GM12872 (cell line): ENCODE results near the gene ZNF526.

Experiments used
- TF ChIP-seq, protein P1 (sequence below): IDR thresholded peaks from 3 replicates; pipeline ENCODE4 v1.5.1; 2011; ENCODE audit warnings: low read depth, mild to moderate bottlenecking, low read length, moderate library complexity; ENCODE audit not compliant: insufficient read depth

ZNF526 gene

DNA sequence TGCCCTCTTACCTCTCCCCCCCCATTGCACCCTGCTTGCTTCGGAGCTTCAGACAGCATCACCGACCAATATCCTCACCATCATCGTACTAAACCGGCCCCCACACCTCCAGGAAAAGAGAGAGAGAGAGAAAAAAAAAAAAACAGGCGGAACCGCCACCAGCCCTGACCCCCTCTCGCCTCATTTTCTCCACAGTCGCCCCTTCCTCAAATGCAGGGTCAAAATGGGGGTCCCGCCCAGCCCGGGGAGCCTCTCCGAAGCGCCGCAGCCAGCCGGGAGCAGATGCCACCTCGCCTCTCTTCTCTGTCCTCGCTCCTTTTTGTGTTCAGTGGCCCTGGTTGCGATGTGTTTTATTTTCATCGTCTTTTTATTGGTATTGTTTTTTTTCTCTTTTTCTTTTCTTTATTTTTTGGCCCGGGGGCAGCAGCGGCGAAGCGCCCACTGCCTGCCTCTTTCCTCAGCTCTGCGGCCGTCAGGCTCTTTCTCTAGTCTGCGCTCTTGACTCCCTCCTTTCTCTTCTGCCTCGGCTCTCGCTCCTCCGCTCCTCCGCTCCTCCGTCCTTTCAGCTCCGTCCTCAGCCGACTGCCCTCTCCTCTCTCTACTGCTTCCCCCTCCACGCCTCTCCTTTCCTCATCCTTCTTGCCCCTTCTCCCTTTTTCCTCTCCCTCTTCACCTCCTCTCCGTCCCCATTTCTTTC lies 44.0 kb upstream of the ZNF526 start:
- TF ChIP-seq, protein P1, sequence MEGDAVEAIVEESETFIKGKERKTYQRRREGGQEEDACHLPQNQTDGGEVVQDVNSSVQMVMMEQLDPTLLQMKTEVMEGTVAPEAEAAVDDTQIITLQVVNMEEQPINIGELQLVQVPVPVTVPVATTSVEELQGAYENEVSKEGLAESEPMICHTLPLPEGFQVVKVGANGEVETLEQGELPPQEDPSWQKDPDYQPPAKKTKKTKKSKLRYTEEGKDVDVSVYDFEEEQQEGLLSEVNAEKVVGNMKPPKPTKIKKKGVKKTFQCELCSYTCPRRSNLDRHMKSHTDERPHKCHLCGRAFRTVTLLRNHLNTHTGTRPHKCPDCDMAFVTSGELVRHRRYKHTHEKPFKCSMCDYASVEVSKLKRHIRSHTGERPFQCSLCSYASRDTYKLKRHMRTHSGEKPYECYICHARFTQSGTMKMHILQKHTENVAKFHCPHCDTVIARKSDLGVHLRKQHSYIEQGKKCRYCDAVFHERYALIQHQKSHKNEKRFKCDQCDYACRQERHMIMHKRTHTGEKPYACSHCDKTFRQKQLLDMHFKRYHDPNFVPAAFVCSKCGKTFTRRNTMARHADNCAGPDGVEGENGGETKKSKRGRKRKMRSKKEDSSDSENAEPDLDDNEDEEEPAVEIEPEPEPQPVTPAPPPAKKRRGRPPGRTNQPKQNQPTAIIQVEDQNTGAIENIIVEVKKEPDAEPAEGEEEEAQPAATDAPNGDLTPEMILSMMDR = no peak

- TF ChIP-seq, protein P1 = no peak
Measured at GRCh38 chr19:42176649-42176989, 43.5 kb upstream of the ZNF526 start.

DNA sequence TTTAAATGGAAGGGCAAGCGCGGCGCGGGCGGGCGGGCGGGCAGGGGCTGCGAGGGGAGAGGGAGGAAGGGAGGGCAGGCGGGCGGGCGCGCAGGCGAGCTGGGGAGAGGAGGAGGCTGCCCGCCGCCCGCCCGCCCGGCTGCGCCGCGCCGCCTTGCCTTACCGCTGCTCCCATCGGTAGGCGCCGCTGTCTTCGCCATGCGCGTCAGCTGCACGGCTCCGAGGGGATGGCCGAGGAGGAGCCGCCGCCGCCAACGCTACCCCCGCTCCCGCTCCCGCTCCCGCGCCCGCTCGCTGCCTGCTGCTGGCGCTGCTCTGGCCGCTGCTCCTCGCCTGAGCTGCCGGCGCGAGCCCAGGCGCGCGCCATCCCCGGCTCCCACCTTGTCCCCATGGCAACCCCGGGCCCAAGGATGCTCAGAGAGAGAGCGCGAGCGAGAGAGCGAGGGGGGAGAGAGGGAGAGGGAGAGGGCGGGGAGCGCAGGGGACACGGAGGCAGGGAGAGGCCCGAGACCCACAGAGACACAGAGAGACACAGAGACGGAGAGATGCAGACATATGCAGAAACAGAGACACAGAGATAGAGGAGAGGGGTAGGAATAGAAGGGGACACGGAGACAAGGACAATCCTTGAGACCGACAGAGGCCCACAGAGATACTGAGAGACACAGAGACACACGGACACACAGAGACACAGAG lies 43.0 kb upstream of the ZNF526 start:
- TF ChIP-seq, protein P1 = peak; percentile 41; the same call in 1 of the 3 replicates

DNA sequence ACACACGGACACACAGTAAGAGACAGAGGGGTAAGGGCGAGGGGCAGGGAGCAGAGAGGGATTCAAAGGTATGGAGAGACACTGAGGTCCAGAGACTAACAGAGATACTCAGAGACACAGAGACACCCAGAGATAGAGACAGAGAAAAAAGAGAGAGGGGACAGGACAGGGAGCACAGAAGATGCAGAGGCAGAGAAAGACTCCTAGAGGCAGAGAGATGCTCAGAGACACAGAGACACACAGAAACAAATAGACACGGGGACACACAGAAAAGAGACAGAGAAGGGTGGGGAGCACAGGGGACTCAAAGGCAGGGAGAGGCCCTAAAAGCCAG lies 42.5 kb upstream of the ZNF526 start:
- TF ChIP-seq, protein P1 = no peak

- TF ChIP-seq, protein P1 = peak; percentile 65
Measured at GRCh38 chr19:42178791-42179674, 41.1 kb upstream of the ZNF526 start.

- TF ChIP-seq, protein P1 = peak; percentile 92
Measured at GRCh38 chr19:42184401-42184861, 35.7 kb upstream of the ZNF526 start.

GRCh38 chr19:42185277-42185676 lies 34.8 kb upstream of the ZNF526 start:
- TF ChIP-seq, protein P1 = no peak
